GM12874 (cell line): ENCODE results near the gene C5.

ENCODE experiments used
- TF ChIP-seq, protein P1 (sequence below): IDR thresholded peaks from 2 replicates; pipeline ENCODE4 v1.5.1; 2011; ENCODE audit warnings: low read depth, mild to moderate bottlenecking, control low read depth, low read length, moderate library complexity; ENCODE audit not compliant: insufficient read depth

Gene C5

DNA sequence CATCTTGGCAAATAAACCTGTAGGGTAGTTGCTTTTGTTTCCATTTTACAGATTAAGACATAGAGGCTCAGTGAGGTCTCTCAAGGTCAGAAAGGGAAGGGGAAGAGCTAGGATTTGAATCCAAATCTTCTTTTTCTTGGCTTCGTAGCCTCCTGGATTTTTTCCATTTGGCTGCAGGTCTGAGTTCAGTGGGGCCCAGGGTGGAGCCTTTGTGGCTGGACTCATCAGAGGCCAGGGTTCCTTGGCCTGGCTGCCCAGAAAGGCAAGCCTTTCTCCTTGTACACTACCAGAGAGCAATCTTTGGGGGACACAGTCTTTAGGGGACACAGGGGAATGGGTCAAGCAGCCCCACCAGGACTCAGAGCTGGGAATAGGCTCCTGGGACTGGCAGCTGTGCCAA is 112.9 kb downstream of the C5 start:
- TF ChIP-seq, protein P1, sequence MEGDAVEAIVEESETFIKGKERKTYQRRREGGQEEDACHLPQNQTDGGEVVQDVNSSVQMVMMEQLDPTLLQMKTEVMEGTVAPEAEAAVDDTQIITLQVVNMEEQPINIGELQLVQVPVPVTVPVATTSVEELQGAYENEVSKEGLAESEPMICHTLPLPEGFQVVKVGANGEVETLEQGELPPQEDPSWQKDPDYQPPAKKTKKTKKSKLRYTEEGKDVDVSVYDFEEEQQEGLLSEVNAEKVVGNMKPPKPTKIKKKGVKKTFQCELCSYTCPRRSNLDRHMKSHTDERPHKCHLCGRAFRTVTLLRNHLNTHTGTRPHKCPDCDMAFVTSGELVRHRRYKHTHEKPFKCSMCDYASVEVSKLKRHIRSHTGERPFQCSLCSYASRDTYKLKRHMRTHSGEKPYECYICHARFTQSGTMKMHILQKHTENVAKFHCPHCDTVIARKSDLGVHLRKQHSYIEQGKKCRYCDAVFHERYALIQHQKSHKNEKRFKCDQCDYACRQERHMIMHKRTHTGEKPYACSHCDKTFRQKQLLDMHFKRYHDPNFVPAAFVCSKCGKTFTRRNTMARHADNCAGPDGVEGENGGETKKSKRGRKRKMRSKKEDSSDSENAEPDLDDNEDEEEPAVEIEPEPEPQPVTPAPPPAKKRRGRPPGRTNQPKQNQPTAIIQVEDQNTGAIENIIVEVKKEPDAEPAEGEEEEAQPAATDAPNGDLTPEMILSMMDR: no peak

DNA sequence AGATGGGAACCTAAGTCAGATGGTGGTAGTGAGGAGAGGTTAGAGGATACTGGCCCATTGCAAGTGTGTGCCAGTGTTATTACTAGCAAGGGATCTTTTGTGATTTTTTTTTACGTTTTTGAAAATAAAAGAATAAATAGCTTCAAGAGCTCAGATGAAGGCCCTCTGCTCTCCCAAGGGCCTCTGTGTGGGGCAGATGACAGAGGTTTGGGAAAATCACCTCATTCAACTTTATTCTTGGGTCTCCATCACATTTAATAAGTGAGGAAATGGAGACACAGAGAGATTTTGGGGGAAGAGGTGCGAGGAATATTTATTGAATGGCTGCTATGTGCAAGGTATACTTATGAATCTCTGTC is 113.3 kb downstream of the C5 start:
- TF ChIP-seq, protein P1: no peak

DNA sequence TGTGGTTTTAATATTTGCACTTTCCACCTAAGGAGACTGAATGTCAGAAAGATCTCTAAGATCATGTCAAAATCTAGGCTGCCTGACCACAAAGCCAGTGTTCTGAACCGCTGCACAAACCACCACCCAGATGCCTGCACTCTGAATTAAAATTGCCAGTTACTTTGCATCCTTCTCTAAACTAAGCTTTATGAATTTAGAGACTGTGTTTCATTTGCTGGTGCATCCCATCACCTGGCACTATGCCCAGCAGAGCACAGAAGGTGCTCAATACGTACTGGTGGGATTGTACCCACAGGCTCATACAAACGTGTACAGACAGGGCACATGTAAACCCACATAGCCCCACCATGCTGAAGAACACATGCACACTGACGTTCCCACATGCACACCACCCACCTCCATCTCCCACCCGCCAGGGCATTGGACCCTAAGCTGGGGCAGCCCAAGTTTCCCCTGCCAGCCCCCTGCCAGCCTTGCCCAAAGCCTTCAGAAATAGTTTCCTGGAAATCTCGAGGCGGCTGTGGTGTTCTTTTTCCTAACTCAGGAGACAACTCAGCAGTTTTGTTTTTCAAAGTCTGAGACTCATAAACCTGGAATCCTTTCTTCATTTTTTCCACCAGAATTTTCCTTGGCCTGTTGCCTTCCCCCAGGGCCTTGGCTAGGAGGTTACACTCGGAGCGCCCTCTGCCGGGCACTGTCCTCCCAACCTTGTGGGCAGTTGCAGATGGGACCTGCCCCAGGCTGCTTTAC is 113.9 kb downstream of the C5 start:
- TF ChIP-seq, protein P1: peak; percentile 82

DNA sequence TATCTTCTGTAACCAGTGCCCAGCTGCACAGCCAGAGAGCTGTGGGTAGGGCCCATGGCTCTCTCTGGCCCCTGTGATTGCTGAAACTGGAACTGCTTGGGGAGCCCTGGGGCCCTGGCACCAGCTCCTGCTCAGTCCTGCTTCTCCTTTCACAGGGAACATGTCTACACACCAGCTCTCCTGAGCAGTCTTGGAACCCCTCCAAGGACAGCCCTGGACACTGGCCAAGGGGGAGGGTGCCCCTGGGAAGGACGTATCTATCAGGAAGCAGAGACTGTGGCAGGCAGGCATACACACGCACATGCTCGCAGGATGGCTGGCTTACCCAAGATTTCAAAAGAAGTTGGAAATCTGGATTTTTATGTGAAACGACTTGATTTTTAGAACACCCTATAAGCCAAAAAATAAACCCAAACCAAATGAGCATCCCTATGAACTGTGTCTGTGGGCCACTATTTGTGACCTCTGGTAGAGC is 114.7 kb downstream of the C5 start:
- TF ChIP-seq, protein P1: no peak

DNA sequence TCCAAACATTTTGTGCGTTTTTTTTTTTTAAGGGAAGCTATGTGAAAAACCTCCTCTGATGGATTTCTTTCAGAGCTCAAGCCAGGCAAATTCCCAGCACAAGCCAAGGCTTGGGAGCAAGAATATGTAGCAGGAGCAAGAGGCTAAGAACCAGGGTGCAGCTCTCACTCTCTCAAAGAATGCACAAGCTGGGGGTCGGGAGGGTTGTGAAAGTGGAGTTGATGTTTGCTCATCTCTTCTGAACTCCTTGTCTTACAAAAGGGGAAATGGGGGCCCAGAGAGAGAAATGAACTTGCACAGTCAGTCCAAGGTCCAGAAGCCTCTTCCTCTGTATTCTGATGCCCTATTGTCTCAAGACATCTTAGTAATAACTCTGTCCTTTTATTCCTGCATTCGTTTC is 115.8 kb downstream of the C5 start:
- TF ChIP-seq, protein P1: no peak

DNA sequence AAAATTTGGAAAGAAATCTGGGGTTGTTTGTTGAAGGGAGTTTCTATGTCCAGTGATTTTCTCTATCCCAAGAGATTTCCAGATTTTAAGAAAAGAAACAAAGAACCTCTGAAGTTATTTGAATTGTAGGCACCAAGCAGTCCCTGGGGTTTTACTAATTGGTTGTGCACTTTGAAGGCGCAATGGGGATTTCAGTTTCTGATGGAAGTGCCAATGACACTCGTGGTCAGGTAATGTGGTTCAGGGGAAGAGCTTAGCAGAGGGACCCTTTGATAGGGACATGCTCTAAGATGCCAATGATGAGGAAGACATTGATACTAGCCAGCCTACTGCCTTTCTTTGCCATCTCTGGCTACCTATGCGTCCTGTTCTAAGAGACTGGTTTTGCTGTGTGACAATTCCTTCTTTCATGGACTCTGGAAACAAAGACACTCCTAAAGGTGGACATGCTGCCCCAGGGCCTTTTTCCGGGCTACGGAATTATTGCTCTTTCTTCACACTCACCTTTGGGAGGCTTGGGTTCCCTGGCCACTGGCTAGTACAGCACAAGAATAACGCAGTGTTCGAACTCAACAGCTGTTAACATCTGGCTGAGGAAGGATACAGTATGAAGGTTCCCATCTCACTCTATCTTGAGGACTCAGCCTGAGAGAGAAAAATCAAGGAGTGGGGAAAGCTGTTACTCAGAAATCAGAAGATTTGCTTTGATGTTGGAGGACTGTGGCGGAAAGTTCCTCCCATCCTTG is 116.6 kb downstream of the C5 start:
- TF ChIP-seq, protein P1: no peak

DNA sequence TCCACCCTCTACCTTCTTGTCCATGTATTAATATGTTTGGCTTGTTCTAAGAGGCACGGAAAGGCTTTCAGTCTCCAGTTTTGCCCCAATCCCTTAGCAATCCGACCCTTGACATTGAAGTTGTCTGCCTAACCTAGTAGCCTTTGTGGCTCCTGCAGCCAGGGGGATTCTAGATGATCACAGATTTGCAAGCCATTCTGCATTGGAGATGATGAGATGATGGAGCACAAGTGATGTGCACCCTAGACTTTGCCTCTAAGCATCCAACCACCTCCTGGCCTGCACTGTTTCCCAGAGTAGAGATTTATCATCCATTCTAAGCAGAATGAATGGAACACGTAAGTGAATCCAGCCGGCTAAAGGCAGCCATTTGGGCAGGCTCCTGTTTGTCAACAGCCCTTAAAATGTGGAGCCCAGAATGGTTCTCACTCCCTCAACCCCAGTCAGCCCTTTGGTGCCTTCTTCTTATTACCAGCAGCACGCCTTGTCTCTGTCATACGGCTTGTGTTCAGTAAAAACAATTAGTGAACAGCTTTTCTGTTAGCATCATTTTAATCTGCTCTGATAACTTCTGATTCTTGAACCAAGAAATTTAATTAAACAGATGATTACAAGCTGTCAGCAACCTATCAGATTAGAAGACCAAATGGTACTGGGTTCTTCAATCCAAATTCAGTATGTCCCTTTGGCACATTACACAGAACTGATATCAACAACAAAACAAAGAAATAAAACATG is 117.8 kb downstream of the C5 start:
- TF ChIP-seq, protein P1: no peak
